HEK293T (cell line): ENCODE measurements around the gene TMEM117.

ENCODE experiments used
- ARNT ChIP-seq: fragments of 450-650 bp; IDR thresholded peaks from 2 replicates; pipeline ENCODE4 v1.6.1; 2017; ENCODE audit warnings: mild to moderate bottlenecking
- BHLHE40 ChIP-seq: fragments of 450-650 bp; IDR thresholded peaks from 2 replicates; pipeline ENCODE4 v1.6.1; 2016; ENCODE audit warnings: mild to moderate bottlenecking, moderate library complexity, borderline replicate concordance
- FOXA1 ChIP-seq: fragments of 450-650 bp; IDR thresholded peaks from 2 replicates; pipeline ENCODE4 v1.6.1; 2016; ENCODE audit warnings: mild to moderate bottlenecking
- FOXK2 ChIP-seq: fragments of 450-650 bp; IDR thresholded peaks from 2 replicates; pipeline ENCODE4 v1.6.1; 2016; ENCODE audit warnings: mild to moderate bottlenecking
- FOXM1 ChIP-seq: fragments of 450-650 bp; IDR thresholded peaks from 2 replicates; pipeline ENCODE4 v1.6.1; 2017; ENCODE audit warnings: mild to moderate bottlenecking, borderline replicate concordance
- HDGF ChIP-seq: fragments of 450-650 bp; IDR thresholded peaks from 2 replicates; pipeline ENCODE4 v1.6.1; 2017; ENCODE audit warnings: antibody characterized with exemption, borderline replicate concordance
- LEF1 ChIP-seq: fragments of 450-650 bp; IDR thresholded peaks from 2 replicates; pipeline ENCODE4 v1.6.1; 2017; ENCODE audit warnings: mild to moderate bottlenecking, borderline replicate concordance
- SP1 ChIP-seq: fragments of 450-650 bp; IDR thresholded peaks from 2 replicates; pipeline ENCODE4 v1.6.1; 2017
- TARDBP ChIP-seq: fragments of 450-650 bp; IDR thresholded peaks from 2 replicates; pipeline ENCODE4 v1.6.1; 2016
- ZNF384 ChIP-seq: fragments of 450-650 bp; IDR thresholded peaks from 2 replicates; pipeline ENCODE4 v1.6.1; 2016

GRCh38 chr12:43899574-43899973 lies 63.7 kb downstream of the TMEM117 start:
- TF ChIP-seq HDGF (no peak), FOXM1 (no peak), SP1 (no peak), FOXK2 (no peak), ZNF384 (no peak), BHLHE40 (no peak), FOXA1 (no peak), LEF1 (no peak), ARNT (no peak), TARDBP (no peak)
